Stomach smooth muscle (tissue), 2 donors: ENCODE measurements around the gene UPK3BL2.
"Not testable (repeated sequence)": the region's sequence is repeated elsewhere in the genome, so short reads cannot be mapped to it uniquely, and the experiment has no call there.

ENCODE experiments used
- H3K27ac ChIP-seq: one replicate; pipeline ENCODE4 v1.7.0; 2013; ENCODE audit warnings: mild to moderate bottlenecking, low read length, inconsistent platforms
- H3K27me3 ChIP-seq, 2 donors: one replicate each; pipeline ENCODE4 v1.7.0; 2013; ENCODE audit warnings: low read length in 2 of 2; ENCODE audit not compliant: insufficient read depth in 2 of 2, control insufficient read depth in 1 of 2
- H3K36me3 ChIP-seq, 2 donors: one replicate each; pipeline ENCODE4 v1.7.0; 2013; ENCODE audit warnings: low read length in 2 of 2; ENCODE audit not compliant: control insufficient read depth in 2 of 2, insufficient read depth in 2 of 2
- H3K4me1 ChIP-seq: one replicate; pipeline ENCODE4 v1.7.0; 2013; ENCODE audit warnings: low read length; ENCODE audit not compliant: control insufficient read depth, insufficient read depth
- H3K4me3 ChIP-seq, 2 donors: one replicate each; pipeline ENCODE4 v1.7.0; 2013; ENCODE audit warnings: low read length in 2 of 2
- H3K9ac ChIP-seq, 2 donors: one replicate each; pipeline ENCODE4 v1.7.0; 2013; ENCODE audit warnings: low read length in 2 of 2, mild to moderate bottlenecking in 1 of 2
- H3K9me3 ChIP-seq, 2 donors: one replicate each; pipeline ENCODE4 v1.7.0; 2013; ENCODE audit warnings: low read length in 2 of 2; ENCODE audit not compliant: control insufficient read depth in 2 of 2
- donor health status: healthy.
- donor health status: Pancreatic carcinoma.

Gene UPK3BL2

DNA sequence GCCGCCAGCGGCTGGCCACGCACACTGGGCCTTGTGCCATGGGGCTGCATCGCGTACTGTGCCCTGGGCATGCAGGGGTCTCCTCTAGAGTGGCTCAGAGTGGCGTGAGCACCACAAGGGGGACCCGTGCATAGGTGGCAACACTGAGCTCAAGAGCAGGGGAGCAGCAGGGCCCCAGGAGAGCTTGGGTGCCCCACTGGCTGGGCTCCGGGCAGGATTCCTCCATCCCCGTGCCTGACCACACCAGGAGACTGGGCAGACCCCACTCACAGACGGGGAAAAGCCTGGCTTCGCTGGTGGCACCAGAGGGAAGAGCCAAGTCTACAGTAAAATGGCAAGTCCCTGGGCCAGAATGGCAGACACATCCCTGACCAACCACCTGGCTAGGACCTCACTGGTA is 25.1 kb upstream of the UPK3BL2 start:
- not testable (repeated sequence) for H3K4me1 ChIP-seq, H3K9me3 ChIP-seq, H3K27ac ChIP-seq, H3K27me3 ChIP-seq, H3K9ac ChIP-seq, H3K4me3 ChIP-seq, H3K36me3 ChIP-seq

DNA sequence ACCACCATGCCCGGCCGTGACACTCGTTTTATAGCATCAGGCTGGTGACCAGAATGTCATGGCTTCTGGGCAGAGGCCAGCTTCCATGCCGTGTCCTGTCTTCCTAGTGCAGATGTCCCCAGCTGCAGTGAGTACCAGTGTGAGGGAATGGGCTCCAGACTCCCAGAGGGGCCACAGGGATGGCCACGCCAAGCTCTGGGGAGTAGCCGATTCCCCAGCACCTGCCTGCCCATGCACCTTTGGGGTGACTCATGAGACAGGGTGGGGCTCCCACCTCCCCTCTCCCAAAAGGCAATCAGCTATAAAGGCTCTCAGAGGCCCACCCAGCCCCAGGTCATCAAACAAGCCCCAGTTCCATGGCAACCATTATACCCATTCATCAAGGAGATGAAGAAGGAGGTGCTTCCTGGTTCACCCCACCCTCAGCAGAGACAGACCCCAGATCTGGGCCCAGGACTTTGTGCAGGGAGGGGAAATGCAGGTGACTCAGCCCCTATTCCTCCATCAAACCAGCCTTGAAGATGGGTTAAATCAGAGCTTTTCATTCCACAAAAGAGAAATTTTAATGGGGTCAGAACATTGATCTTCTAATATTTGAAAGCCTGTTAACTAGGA is 7.4 kb upstream of the UPK3BL2 start, which contains the start of gene SPDYE2:
Gene SPDYE2, plus strand, starts transcription at position 419 of the 615 bp plus-strand sequence. CDS start 2,030 bp downstream, outside the sequence.
- H3K9ac ChIP-seq, H3K27me3 ChIP-seq, H3K36me3 ChIP-seq, H3K4me1 ChIP-seq, H3K9me3 ChIP-seq, H3K4me3 ChIP-seq, H3K27ac ChIP-seq: not testable (repeated sequence)

DNA sequence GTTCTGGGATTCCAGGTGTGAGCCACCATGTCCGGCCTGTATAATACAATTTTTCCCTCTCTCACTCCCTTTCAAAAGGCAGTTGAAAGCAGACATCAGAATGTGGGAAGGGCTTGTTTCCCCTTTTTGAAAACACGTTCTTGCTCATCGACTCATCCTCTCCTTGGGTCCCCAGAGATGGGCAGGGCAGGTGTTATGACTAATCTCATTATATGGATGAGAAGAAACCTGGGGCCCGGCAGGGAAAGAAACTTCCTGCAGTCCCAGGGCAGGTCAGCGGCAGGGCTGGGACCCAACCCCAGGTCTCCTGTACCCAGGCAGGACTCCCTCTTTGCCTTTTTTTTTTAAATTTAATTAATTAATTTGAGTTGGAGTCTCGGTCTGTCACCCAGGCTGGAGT is 2.9 kb upstream of the UPK3BL2 start:
- H3K4me1 ChIP-seq, H3K4me3 ChIP-seq, H3K27ac ChIP-seq, H3K27me3 ChIP-seq, H3K9ac ChIP-seq, H3K9me3 ChIP-seq, H3K36me3 ChIP-seq: not testable (repeated sequence)

DNA sequence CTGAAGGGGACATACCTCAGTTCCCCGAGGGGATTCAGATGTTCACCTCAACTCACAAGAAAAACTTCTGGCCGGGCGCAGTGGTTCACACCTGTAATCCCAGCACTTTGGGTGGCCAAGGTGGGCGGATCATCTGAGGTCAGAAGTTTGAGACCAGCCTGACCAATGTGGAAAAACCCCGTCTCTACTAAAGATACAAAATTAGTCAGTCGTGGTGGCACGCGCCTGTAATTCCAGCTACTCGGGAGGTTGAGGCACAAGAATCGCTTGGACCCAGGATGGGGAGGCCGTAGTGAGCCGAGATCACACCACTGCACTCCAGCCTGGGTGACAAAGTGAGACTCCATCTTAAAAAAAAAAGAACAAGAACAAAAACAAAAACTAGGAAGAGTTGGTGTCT is 1.8 kb upstream of the UPK3BL2 start:
- not testable (repeated sequence) for H3K27ac ChIP-seq

DNA sequence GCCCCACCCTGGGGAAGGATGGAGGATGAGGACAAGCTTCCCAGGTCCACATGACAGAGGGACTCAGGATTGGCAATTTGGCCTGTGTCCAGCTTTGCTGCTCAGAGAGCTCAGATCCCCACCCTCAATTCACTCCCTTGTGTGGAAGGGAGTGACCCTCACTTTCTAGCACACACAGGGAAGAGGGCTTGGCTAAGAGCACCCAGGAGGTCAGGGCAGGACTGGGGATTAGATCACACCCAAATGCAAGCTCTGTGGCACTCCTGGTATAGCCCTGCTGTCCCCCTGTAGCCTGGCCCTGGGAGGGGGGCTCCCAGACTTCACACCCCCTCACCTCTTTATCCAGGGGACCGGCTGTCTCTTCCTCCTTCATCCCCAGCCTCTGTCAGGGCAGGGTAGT is 876 bp upstream of the UPK3BL2 start:
- H3K27me3 ChIP-seq, H3K36me3 ChIP-seq, H3K27ac ChIP-seq, H3K9me3 ChIP-seq, H3K4me1 ChIP-seq, H3K9ac ChIP-seq, H3K4me3 ChIP-seq: not testable (repeated sequence)

More for the DNA sequence above, 1.8 kb upstream of the UPK3BL2 start:
- H3K27me3 ChIP-seq, H3K36me3 ChIP-seq, H3K9ac ChIP-seq, H3K4me3 ChIP-seq, H3K9me3 ChIP-seq, H3K4me1 ChIP-seq: not testable (repeated sequence)

DNA sequence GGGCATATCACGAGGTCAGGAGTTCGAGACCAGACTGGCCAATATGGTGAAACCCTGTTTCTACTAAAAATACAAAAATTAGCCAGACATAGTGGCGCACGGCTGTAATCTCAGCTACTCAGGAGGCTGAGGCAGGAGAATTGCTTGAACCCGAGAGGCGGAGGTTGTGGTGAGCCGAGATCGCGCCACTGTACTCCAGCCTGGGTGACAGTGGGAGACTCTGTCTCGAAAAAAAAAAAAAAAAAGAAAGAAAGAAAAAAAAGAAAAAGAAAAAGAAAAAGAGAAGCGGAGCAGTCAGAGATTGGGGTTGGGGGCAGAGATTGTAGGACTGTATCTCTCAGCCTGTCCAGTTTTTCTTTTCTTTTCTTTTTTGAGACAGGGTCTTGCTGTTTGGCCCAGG is 725 bp downstream of the UPK3BL2 start:
- not testable (repeated sequence) for H3K9ac ChIP-seq, H3K4me1 ChIP-seq, H3K27ac ChIP-seq, H3K9me3 ChIP-seq, H3K36me3 ChIP-seq, H3K4me3 ChIP-seq, H3K27me3 ChIP-seq

DNA sequence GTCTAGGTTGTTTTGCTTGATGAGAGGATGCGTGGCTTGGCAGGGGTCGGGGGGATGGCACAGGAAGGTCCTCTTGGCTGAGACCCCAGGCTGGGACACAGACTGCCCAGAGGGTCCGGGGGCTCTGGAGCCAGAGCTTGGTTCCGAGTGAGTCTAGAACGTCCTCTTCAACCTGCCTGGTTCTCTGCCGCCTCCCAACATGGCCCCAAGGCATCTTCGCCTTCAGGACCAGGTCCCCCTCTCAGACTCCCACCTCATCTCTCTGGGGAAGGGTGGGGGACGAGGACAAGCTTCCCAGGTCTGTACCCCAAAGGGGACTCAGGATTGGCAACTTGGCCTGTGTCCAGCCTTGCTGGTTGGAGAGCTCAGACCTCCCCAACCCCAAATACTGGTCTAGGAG is 1.4 kb downstream of the UPK3BL2 start:
- H3K27ac ChIP-seq, H3K4me3 ChIP-seq, H3K9ac ChIP-seq, H3K36me3 ChIP-seq, H3K9me3 ChIP-seq, H3K4me1 ChIP-seq, H3K27me3 ChIP-seq: not testable (repeated sequence)

DNA sequence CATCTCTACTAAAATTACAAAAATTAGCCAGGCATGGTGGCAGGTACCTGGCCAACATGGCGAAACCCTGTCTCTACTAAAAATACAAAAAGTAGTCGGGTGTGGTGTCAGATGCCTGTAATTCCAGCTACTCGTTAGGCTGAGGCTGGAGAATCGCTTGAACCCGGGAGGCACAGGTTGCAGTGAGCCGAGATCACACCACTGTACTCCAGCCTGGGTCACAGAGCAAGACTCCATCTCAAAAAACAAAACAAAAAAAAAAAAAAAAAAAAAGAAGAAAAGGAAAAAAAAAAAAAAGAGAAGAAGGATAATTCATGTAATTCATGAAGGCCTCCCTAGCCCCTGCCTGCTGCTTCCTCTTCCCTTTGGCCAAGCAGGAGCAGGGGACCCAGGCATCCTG is 2.9 kb downstream of the UPK3BL2 start:
- not testable (repeated sequence) for H3K4me1 ChIP-seq, H3K27ac ChIP-seq, H3K9ac ChIP-seq, H3K4me3 ChIP-seq, H3K27me3 ChIP-seq, H3K36me3 ChIP-seq, H3K9me3 ChIP-seq

DNA sequence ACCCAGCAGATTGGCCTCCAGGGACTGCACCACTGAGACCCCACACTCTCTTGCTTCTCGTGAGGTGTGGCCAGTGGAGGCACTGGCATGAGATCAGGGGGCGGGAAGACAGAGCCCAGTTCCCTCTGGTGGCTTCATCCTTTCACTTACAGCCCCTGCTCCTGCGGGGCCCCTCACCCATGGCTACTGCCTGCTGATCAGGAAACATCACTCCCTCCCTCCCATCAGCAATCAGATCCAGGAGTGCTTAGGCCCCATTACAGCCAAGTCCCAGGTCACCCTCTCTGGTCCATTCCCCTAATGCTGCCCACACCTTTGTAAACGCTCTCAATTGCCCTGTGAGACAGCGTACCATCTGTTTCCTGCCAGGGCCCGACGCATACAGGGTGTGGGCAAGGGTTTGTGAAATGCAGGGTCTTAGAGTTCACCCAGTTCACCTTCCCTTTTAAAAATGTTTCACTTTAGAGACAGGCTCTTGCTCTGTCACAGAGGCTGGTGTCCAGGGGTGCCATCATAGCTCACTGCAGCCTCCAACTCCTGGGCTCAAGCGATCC is 8.4 kb downstream of the UPK3BL2 start:
- H3K27ac ChIP-seq, H3K4me3 ChIP-seq: not testable (repeated sequence)

DNA sequence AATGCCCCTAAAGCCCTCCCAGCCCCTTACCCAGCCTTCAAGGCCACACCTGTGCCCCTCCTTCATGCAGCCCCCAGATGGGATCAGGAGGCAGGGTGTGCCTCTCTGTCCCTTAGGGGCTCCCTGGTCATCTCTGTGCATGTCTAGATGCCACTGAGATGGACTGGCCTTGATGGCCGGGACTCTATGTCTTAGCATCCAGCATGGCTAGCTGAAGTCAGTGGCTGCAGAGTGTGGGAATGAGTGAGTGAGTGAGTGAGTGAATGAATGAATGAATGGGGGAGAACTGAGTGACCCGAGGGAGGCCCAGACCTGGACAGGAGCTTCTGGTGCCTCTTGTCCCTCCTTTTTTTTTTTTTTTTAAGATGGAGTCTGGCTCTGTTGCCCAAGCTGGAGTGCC is 11.4 kb downstream of the UPK3BL2 start:
- not testable (repeated sequence) for H3K36me3 ChIP-seq, H3K4me1 ChIP-seq, H3K27ac ChIP-seq, H3K9me3 ChIP-seq, H3K9ac ChIP-seq, H3K27me3 ChIP-seq, H3K4me3 ChIP-seq

More for the DNA sequence above, 8.4 kb downstream of the UPK3BL2 start:
- H3K9ac ChIP-seq, H3K36me3 ChIP-seq, H3K27me3 ChIP-seq, H3K9me3 ChIP-seq, H3K4me1 ChIP-seq: not testable (repeated sequence)

DNA sequence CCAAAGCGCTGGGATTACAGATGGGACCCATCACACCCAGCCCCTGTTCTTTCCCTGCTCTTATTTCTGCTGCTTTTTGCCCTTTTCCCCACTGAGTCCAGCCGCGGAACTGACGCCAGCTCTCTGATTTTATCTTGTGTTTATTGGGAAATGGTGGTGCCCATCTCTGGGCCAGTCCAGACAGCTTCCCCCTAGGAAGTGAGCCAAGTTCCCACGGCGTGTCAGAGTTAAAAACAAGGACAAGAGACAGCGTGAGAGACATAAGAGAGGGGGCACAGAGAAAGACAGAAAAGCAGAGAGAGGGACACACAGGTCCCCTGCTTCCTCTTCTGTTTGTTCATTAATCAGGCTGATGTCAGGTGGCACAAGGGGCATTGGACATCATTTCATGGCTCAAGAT is 11.9 kb downstream of the UPK3BL2 start:
- H3K9ac ChIP-seq, H3K27ac ChIP-seq, H3K27me3 ChIP-seq, H3K9me3 ChIP-seq, H3K4me1 ChIP-seq, H3K4me3 ChIP-seq, H3K36me3 ChIP-seq: not testable (repeated sequence)
